Measurements from ENCODE around the gene PRR29.

Gene PRR29

DNA sequence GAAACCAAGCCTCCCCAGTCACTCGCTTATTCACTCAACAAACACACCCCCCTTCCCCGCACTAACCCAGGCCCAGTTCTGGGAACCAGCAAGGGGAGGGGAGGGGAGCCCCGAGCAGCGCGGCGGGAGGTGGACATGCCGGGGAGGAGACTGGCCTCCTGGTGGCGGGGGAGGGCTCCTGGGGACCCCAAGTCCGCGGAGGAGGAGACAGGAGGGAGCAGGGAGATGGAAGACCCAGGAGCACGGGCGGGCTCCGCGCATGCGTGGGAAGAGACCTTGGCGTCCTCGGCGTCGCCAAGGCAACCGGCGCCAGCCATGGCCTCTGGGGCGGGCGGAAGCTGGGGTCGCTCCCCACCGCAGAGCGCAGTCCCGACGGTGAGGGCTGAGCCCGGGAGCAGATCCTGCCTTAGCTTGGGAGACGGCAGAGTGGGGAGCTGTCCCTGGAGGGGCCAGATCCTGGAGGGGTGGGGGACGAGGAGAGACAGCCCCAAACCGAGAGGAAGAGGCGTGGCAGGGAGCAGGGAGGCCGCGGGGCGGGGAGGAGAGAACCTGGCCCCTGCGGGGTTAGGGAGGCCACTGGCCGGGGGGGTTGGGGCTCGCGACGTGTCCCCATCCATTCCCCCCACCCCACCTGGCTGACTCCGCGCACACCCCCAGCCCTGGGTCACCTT lies at the start of gene PRR29:
Gene PRR29 (plus strand): TSS at position 302 of the 671 bp plus-strand sequence. CDS start 14 bp downstream, at position 316.
- peak; percentile 85 for DNase-seq (ENCODE audit: low read depth, low spot score)

DNA sequence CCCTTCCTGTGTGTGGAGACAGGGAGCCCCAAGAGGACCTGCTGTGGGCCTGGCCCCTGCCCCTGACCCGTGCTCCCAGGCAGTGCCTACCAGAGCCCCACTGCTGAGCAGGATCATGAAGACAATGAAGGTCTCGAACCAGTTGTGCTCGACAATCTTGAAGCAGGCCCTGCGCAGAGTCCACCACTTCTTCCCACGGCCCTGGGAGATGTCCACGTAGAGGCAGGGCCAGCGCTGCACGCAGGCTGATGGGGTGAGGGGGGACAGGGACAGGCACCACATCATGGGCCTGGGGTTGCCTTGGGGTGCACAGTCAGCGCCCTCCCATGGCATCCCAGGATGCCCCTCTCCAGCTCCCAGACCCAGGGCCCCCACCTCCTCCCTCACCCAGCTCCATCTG lies 49.6 kb upstream of the PRR29 start:
- DNase-seq (ENCODE audit: low read depth, low spot score), result no peak

DNA sequence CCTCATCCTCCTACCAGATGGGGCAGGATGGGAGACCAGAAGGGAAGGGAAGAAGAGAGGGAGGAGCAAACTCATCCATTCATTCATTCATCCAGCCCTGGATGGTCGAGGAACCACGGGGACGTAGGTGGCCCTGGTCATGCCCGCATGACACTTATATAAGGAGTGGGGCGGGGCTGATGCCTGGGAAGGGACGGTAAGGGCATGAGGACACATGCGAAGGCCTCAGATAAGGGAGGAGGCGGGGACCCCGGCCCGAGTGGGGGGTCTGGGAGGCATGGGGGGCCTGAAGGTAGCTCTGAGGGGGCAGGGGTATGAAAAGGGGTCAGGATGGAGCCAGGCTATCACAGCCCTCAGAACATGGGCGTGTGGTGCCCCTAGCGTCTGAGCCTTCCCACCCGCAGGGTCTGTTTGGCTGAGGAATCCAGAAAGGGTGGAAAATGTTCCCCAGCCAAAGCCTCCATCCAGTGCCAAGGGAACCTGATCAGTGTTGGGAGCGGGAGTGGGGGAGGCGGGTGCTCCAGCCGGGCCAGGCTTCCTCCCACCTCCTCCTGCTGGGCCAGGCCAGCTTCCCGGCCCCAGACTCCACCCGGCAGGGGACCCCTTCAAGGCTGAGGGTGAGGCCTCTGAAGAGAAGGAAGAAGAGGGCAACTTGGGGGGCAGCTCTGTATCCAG lies 48.4 kb upstream of the PRR29 start:
- no peak for DNase-seq (ENCODE audit: low read depth, low spot score)

DNA sequence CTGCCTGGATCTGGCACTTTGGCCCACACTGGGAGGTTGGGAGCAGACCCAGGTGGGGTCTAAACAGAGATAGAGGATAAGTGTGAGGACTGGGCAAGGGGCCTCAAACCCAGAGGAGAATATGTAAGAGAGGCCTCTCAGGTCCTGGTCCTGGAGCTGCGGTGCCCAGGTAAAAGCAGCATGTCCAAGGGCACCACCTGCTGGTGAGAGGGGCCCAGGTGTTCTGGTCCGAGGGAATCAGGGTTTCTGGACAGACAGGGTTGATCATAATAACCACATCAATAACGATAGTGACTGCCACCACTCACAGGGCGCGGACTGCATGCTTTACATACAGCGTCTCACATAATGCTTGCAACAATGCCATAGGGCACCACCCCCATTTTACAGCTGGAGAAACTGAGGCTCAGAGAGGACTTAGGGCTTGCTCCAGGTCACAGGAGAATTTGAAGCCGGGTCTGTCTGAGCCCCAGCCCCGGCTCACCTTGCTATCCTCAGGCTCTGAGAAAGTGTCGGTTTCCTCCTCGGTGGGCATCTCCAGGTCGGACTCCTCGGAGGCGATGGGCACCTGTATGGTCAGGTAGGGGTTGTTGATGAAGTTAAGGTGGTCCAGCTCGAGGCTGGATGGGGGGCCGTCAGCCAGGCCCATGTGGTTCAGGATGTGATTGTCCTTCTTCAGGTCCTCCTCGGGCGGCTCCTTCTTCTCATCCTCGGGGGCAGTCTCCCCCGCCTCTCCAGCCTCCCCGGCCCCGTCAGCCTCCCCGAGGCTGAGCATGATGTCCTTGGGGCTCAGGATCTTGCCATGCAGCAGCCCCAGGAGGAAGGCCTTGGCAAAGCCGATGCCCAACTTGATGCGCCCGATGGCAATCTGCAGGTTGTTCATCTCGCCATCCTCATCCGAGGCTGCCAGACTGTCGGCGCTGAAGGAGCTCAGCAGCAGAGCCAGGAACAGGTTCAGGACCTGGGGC lies 46.9 kb upstream of the PRR29 start:
- no peak for DNase-seq (ENCODE audit: low read depth, low spot score)

DNA sequence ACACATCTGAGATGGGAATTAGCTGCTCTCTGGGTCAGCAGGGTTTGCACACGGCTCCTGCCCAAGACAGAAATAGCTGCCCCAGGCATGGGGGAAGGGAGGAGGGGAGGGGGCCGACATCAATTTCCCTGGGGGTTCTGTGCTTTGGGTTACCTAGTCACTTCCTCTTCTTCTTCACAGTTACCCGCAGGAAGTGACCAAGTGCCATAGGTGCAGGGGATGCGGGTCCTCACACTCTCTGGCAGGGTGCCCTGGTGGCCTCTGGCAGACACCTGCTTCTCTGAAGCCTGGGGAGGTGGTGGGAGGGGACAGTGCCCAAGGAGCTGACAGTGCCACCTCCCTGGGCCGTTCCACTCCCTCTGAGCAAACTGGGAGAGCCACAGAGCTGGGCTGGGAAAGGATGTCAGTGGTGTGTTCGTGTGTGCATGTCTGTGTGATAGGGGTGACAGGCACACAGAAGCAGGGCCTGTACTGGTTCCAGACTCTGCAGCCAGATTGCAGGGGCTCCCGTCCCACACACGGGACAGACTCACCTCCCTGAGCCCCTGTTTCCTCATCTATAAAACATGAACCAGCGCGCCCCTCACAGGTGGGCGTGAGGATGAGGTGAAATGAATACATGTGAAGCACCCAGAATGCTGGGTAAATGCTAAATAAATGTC lies 43.6 kb upstream of the PRR29 start:
- DNase-seq (ENCODE audit: low read depth, low spot score), result no peak

DNA sequence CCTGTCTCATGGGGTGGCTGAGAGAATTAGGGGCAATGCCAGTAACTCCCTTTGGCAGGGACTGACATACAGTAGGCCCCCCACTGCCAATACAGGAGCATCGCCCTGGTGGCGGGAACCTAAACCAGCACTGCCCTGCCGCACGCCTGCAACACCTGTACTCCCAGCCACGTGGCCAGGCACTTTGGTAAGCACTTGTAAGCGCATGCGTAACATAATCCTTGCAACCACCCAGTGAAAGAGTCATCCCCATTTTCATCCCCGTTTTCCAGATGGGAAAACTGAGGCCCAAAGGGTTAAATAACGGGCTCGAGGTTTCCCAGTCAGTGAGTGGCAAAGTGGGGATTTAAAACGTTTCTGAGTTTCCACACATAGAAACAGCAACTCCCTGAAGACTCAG lies 42.9 kb upstream of the PRR29 start:
- DNase-seq (ENCODE audit: low read depth, low spot score), result no peak

DNA sequence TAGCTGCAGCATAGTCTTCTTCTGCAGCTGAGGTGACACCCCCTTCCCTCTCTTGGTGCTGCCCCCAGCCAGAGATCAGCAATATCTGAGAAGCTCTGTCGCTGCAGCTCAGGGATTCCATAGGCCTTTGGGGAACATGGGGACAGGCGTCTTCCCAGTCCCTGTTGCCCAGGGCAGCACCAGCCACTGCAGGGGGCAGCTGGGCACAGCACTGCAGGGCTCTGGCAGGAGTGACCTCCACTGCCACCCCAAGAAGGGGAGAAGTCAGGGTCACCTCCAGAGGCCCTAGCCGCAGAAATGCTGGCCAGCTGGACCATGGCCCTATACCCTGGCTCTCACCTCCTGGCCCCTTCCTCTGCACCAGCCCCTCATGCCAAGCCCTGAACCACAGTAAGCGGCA lies 42.4 kb upstream of the PRR29 start:
- no peak for DNase-seq (ENCODE audit: low read depth, low spot score)

DNA sequence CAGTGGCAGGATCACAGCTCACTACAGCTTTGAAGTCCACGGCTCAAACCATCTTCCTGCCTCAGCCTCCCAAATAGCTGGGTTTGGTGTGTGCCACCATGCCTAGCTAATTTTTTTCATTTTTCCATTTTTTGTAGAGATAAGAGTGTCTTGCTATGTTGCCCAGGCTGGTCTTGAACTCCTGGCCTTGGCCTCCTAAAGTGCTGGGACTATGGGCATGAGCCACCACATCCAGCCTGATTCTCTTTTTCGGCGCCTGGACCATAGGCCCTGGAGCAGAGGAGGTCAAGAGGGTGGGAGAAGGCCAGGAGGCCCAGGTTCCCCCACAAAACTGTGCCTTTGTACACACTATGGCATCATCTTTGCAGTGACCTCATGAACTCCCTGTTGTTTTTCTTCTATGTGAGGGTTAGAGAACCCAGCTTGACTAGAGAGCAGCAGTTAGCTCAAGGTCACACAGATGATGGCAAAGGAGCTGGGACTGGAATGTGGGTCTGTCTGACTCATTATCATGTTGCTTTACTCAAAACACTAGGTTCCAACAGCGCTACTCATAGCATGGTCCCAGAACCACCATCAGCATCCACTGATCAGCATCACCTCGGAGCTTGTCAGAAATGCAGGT lies 41.7 kb upstream of the PRR29 start:
- DNase-seq (ENCODE audit: low read depth, low spot score), result peak; percentile 23

DNA sequence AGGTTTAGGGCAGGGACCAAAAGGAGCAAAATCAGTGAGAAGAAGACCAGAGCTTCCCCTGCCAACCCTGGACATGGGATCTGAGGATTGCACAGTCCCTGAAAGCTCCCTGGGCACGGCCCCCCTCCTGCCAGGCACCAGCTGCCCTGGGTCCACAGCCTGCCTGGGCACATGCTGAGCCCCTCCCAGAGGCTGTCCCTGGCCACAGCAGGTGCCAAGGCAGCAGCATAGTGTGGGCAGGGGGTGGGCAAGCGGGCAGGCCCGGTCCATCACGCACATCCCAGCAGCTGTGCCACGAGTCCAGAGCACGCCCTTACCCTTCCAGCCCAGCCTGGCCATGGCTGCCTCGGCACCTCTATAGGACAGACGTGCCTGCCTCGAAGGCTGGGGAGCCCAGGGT lies 38.1 kb upstream of the PRR29 start:
- DNase-seq (ENCODE audit: low read depth, low spot score), result no peak

DNA sequence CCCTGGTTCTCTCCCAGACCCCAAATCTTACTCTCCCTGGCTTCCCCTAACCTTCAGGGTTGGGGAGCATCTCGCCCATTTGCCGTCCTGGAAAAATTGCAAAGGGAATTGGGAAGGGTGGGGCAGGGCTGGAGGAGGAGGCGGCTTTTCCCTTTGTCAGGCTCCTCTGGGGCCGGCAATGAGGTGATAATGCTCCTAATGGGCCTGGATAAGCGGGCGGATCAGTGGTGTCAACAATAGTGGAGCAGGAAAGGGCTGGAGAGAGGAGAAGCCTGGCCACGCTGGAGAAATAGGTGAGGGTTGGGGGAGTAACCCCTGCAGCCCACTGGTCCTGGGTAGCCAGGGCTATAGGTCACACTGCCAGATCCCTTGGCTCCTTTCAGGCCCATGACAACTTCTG lies 37.7 kb upstream of the PRR29 start:
- DNase-seq (ENCODE audit: low read depth, low spot score), result no peak

DNA sequence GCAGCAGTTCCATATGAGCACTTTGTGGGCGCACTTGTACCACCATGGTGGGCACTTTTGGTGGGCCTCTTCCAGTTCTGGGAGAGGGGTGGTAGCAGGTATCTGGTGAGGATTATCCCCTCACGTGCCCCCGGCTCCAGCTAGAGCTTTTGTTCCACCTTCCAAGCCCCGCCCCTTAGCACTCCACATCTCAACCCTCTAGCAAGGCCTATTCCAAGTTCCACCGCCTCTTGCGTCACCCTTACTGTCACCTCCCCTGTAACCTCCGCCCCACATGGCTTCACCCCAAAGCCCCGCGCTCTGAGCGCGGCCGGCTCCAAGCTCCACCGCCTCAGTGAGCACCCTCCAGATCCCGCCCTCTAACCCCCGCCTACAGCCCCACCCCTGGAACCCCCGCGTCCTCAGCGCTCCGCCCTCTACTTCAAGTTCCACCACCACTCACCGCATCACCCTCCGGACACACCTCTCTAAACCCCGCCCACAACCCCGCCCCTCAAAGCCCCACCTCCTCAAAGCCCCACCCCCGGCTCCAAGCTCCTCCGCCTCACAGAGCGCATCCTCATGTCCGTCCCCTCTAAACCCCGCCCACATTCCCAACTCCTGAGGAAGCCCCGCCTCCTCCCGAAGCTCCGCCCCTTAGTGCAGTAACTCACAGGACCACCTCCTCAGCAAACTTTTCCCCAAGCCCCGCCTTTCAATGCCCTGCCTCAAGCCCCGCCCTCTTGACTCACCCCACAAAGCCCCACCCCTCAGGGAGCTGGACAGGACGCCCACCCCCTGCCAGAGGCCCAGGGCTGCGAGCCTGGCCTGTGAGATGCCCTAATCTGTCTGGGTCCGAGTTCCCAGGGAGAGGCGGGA lies 36.6 kb upstream of the PRR29 start:
- DNase-seq (ENCODE audit: low read depth, low spot score), result peak; percentile 55

DNA sequence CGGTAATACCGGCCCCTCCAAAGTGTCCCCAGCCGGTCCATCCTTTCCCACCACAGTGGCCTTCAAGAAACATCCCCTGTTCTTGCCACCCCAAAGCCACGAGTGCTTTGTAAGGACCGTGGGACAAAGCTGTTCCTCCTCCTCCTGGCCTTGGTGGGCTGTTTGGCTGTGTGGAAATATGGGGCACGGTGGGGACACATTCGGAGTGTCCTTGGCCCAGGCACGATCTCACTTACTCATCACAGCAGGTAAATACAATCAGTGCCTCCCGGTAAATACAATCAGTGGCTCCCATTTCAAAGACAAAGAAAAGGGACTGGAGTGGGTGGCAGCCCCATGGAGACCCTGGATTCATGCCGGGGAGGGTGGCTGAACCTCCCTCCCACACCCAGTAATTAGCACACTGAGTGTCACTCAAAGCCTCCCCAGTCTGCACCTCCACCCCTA lies 35.8 kb upstream of the PRR29 start:
- no peak for DNase-seq (ENCODE audit: low read depth, low spot score)

DNA sequence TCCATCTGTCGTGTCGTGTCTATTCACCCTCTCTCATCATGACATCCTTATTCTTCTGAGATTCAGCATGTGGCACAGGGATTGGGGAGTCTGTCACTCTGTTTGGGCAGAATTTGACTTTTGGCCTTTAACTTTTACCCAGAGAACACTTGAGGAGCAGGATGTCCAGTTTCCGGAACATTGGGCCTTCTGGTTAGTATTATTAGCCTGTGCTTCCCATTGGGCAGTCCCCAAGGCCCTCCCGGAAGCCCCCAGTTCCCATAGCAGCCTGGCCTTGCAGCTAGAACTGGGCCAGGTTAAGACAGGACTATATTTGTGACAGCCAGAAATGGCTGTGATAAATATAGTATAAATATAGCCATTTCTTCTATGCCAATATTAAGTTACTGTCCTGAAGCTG lies 35.0 kb upstream of the PRR29 start:
- no peak for DNase-seq (ENCODE audit: low read depth, low spot score)

DNA sequence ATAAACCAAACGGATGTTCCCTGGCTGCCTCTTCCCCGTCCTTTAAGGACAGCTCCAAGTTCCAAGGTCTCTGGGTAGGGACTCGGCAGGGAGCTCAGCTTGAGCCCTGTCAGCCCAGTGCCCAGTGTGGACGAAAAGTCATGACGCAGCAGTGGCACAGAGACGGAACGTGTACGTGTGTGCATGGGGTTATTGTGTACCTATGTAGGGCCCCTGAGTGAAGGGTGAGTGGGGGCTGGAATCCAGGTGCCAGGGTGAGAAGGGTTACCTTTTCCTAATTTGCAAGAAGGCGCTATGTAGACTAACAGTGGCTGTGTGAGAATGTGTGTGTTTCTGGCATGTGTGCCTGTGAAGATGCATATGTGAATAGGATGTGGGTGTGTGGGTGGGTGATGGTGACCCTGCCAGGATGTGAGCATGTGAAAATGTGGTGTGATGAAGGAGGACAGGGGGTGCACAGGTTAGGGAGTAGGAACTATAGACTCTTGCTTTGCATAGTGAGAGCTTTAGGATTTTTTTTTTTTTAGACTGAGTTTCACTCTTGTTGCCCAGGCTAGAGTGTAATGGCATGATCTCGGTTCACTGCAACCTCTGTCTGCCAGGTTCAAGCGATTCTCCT lies 31.4 kb upstream of the PRR29 start:
- no peak for DNase-seq (ENCODE audit: low read depth, low spot score)

DNA sequence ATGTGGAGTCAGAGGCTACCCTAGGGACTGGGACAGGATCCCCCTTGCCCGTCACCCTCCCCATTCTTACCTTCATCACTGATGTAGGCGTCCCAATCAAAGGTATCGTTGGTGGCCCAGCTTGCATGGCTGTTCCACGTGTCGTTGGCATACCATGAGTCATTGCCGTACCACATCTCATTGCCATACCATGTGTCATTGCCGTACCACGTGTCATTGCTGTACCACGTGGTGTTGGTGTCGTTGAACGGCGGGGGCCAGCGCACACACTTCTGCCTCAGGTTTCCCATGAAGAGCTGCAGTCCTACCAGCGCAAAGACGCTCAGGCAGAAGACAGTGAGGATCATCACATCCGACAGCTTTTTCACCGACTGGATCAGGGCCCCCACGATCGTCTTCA lies 30.2 kb upstream of the PRR29 start:
- no peak for DNase-seq (ENCODE audit: low read depth, low spot score)

DNA sequence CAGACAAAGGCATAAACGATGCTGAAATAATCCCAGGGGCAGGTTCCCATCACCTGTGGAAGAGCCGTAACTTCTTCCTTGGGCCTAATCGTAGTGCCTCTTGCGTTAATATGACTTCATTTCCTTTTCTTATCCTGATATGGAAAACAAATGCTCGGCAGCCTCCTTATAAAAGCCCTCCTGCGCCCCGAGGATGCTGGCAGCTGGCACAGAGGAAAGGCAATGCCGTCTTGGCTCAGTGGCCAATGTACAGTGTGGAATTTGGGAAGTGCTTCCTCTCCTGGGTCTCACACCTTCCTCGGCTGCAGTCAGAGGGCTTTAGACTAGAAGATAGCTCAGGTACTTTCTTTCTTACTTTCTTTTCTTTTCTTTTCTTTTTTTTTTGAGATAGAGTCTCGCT lies 28.9 kb upstream of the PRR29 start:
- DNase-seq (ENCODE audit: low read depth, low spot score), result no peak

DNA sequence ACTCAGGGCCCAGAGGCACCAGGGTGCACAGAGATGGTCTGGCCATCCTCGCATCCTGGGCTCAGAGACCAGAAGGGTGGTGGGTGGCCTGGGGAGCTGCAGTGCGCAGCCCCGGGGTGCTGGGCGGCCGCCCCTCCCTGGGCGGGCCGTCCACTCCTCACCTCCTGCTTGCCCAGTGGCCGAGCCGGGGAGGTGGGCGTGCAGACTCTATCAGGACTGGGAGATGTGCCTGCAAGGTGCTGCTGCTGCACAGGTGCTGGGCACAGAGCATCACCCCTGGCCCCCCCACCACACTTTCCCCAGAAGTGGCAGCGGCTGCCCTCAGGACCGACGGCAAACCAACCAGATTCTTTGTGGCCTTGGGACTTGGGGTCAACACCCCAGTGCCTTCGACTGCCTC lies 25.4 kb upstream of the PRR29 start, which contains the start of gene SCN4A:
Gene SCN4A (minus strand): TSS at position 123 of the 400 bp plus-strand sequence. CDS start 77 bp downstream, at position 46.
- no peak for DNase-seq (ENCODE audit: low read depth, low spot score)

DNA sequence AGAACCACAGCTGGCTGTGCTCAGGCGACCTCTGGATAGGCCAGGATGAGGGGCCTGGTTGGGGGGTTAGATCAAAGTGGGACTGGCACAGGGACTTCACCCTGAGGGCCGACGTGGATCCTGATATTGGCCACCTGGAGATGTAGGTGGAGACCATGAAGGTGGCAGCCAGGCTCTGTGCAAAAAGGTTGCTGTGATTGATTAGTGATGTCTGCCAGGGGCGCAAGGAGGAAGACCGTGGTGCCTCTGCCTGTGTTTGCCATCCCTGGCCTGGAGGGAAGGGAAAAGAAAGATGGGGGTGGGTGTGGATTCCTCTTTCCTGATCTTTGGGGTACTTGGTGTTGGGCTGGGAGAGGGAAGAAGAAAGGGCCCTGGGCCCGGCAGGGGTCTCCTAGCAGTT lies 24.9 kb upstream of the PRR29 start:
- no peak for DNase-seq (ENCODE audit: low read depth, low spot score)

DNA sequence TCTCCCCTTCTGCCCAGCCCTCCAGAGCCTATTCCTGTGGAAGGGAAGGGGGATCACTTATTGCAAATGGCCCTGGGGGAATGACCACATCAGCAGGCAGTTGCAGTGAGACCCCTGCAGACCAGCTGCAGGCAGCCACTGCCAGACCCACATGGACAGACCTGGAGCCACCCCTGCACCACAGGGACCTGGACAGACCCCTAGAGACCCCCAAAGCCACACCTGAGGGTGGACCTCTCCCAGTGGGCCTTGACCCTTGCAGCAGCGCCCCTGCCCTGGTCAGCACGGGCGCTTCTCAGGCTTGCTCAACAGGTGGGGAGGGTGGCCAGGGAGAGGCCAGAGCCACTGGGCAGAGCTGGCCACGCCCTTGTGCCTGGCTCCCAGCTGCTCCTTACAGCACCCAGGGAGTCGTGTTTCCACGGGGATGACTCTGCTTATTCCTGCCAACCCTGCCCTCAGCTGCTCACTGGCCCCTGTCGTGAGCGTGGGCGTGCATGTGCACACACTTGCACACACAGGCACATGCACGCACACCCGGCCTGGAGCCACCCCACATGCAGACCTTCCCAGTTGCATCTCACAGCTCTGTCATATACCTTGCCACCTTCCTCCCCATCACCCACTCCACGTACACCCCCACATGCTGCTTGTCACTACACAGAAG lies 24.1 kb upstream of the PRR29 start:
- no peak for DNase-seq (ENCODE audit: low read depth, low spot score)

All from astrocyte of the hippocampus (primary cell).